Right forelimb (tissue), 1 donor: ENCODE measurements around the gene CCND3.

Experiments
- DNase-seq: peaks from one replicate; pipeline ENCODE4 v3.0.0-alpha.2; 2018

CCND3 gene

GRCh38 chr6:41920921-41921711 is 20.5 kb downstream of the CCND3 start, which contains the start of the genes BYSL and MED20:
Gene BYSL, plus strand, starts transcription at chr6:41921499. Its CDS starts 64 bp downstream, at chr6:41921563.
Gene MED20, minus strand, starts transcription at chr6:41921139. Its CDS starts 121 bp downstream, at chr6:41921018.
- peak; percentile 98 for DNase-seq

- no peak for DNase-seq
These were observed 24.1 kb downstream of the CCND3 start for GRCh38 chr6:41917528-41917927.

DNA sequence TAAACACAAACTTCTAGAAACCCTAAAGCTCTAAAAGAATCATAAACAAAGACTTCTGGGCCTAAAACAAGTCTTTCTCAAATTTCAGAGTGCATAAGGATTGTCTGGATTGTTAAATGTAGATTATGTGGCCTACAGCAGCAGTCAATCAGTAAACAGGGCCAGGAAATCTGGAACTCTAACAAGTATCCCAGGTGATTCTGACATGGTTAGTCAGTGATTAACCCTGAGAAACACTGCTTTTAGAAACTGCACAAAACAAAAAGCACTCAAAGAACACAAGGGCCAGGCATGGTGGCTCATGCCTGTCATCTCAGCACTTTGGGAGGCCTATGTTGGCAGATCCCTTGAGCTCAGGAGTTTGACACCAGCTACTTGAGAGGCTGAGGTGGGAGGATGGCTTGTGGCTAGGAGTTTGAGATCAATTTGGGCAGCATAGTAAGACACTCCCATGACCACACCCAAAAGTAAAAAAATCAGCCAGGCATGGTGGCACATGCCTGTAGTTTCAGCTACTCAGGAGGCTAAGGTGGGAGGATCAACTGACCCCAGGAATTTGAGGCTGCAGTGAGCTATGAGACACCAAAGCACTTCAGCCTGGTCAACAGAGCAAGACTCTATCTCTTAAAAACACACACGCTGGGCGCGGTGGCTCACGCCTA is 26.6 kb downstream of the CCND3 start:
- no peak for DNase-seq

- no peak for DNase-seq
These were observed 27.3 kb downstream of the CCND3 start for GRCh38 chr6:41914343-41914742.

- DNase-seq: no peak
These were observed 31.9 kb downstream of the CCND3 start for GRCh38 chr6:41909727-41910126.

DNA sequence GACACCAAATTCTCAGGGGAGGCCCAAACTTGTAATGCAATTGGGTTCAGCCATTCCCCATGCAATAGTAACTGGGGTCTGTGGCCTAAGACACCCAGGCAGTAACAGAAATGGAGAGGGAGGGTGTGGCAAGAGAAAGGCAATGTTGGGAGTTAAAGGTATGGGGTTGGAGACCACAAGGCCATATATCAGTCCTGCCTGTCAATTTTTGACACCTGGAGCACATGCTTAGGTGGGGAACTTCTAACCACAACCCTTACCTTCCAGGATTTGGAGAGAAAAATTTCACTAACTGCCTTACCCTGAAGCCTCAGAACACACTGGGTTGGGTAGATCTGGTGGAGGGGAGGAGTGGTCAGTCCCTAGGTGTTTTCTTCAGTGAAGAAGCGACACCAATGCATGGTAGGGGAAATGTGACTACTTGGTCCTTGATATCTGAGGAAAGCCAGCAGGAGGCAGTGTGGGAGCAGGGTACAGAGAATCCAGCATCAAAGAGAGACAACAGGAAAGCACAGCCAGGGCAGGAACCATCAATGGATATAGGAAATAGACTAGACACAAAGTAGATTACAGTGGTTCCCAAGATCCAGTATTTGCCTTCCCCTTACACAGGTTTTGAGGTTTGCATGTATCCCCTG is 39.6 kb downstream of the CCND3 start:
- DNase-seq: no peak

DNA sequence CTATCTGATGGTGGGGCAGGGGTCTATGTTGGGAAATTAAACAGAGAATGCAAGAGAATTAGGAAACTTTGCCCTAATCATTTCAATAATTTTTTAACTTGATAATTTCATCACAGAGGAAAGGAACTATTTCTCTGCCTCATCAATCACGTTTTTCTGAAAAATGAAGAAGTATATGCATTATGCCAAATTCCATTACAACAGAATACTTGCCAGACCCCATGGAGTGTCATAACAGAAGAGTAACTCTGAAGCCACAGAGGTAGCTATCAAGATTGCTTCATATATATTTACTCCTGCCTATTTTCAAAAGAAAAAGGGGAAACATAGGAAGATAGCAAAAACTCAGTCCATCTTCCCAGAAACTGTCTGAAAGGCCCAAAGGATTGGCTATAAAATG is 40.7 kb downstream of the CCND3 start:
- no peak for DNase-seq

DNA sequence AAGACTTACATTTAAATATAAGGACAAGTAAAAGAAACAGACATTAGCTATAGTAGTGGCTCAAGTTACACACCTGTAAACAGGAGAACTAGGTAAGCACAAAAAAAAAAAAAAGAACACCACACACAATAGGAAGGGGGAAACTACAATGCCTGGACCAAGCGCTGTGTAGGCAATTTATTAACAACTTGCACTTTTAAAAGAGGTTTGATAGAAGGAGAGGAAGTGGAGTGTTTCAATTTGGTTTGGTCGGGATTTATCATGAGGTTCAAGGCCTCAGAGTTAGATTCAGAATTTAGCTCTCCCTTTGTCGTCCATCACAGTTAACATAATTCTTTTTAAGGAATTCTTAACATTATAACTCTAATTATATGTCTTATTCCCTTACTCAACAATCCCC is 45.3 kb downstream of the CCND3 start:
- DNase-seq: no peak

GRCh38 chr6:41895300-41896233 is 46.0 kb downstream of the CCND3 start, which contains the start of gene USP49:
Gene USP49, minus strand, starts transcription at chr6:41895375. Its CDS starts 88,392 bp downstream, at chr6:41806983.
- peak; percentile 95 for DNase-seq

DNA sequence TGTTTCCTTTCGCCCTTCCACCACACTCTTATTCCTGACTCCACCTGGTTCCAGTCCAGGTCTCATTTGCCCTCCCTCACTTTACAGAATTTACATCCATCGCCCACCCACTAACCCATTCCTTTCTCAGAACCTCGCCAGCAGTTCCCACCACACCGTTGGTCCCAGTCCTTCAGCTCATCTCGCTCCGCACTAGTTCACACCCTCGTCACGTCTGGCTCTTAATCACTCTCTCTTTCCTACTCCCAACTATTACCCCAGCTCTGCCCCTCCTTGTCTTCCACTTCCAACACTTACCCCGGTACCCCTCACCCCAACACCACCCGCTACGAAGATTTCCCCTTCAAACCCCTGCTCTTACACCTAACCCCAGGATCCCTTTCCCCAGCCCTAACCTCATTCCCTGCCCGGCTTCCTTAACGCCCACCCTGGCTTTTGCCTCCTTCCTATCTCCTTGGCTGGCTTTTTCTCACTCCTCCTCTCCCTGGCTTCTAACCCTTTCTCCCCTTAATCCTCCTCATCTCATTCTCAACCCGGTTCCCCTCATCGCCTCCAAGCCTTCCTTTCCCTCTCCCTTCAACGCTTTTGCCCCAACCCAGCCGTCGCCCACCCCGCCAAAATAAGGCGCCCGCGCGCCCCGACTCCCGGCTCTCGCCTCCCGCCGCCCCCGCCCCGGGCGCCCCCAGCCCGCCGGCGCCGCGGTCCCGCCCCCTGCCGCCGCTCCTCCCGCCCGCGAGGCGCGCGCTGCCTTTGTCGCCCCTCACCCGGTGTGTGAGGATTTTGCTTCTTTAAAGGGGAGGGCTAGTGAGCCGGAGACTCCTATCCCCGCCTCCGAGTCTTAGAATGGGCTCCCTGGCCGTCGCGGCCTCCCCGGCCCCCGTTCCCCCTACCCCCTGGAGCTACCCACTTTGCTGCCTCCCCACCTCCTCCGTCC is 47.0 kb downstream of the CCND3 start:
- no peak for DNase-seq

DNA sequence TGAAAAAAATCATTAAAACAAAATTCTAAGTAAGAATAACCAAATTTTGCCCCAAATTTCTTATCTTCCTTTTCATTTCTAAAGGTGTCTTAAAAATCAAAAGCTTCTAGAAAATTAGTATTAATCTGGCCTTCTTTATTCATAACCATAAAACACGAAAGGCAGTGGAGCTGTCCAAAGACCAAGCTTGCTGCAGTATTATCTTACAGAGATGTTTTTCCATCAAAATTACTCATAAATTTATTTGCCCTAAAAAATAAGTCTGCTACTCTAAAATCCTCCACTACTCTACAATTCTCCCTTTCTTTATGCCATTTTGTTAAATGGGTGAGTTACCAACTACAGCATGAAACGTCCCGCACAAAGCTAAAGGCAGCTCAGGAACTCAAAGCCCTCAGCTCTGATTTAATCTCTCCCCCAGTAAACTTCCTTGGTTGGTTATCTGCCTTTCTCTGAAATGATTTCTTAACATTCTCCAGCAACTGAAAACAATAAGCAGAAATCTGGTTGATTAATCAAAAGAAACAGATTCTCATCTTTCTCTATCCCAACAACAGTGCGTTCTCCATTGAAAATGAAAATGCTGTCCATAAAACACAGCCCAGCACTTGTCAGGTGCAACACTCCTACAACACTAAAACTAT is 48.6 kb downstream of the CCND3 start:
- DNase-seq: no peak

- no peak for DNase-seq
These were observed 54.3 kb downstream of the CCND3 start for GRCh38 chr6:41887331-41887751.

- no peak for DNase-seq
These were observed 55.7 kb downstream of the CCND3 start for GRCh38 chr6:41885930-41886329.

GRCh38 chr6:41884957-41885356 is 56.7 kb downstream of the CCND3 start:
- no peak for DNase-seq
